ENCODE measurements around the gene ALK. TPM values are rescaled to one million over a fixed set of nuclear protein-coding genes. Genes with fewer than 3 reads are reported as not detected.

ALK gene
- total and polyA plus RNA-seq, 10 of the 15 experiments (the other 5 are each of a cell fraction or from before 2014, with no cell fraction given) = 0.11 TPM; not detected in 9

GRCh38 chr2:29367986-29368658 lies 553.3 kb downstream of the ALK start (continued):
- TF ChIP-seq, protein P1, sequence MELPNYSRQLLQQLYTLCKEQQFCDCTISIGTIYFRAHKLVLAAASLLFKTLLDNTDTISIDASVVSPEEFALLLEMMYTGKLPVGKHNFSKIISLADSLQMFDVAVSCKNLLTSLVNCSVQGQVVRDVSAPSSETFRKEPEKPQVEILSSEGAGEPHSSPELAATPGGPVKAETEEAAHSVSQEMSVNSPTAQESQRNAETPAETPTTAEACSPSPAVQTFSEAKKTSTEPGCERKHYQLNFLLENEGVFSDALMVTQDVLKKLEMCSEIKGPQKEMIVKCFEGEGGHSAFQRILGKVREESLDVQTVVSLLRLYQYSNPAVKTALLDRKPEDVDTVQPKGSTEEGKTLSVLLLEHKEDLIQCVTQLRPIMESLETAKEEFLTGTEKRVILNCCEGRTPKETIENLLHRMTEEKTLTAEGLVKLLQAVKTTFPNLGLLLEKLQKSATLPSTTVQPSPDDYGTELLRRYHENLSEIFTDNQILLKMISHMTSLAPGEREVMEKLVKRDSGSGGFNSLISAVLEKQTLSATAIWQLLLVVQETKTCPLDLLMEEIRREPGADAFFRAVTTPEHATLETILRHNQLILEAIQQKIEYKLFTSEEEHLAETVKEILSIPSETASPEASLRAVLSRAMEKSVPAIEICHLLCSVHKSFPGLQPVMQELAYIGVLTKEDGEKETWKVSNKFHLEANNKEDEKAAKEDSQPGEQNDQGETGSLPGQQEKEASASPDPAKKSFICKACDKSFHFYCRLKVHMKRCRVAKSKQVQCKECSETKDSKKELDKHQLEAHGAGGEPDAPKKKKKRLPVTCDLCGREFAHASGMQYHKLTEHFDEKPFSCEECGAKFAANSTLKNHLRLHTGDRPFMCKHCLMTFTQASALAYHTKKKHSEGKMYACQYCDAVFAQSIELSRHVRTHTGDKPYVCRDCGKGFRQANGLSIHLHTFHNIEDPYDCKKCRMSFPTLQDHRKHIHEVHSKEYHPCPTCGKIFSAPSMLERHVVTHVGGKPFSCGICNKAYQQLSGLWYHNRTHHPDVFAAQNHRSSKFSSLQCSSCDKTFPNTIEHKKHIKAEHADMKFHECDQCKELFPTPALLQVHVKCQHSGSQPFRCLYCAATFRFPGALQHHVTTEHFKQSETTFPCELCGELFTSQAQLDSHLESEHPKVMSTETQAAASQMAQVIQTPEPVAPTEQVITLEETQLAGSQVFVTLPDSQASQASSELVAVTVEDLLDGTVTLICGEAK (IDR thresholded peaks at IDR 0.05; ENCODE audit: borderline replicate concordance) = no peak

- WGBS (ENCODE audit: insufficient coverage, insufficient replicate concordance, low lambda C conversion rate, missing lambda C conversion rate) = 5% methylated on average over 2 of the region's 2 CpGs
- Histone ChIP-seq H3K9me3 (replicated peaks; ENCODE audit: control insufficient read depth, insufficient read depth, low read length) (no peaks in the 10 kb centered on the region), H3K36me3 (ENCODE audit: control insufficient read depth in 2 of 2, insufficient read depth in 2 of 2, low read length in 1 of 2) (no peaks in the 10 kb centered on the region), H3K4me2 (ENCODE audit: control insufficient read depth, insufficient read depth) (no peak overlapping the region), H3K27ac (ENCODE audit: control insufficient read depth, insufficient read depth) (no peak overlapping the region), H3K9ac (ENCODE audit: control insufficient read depth, insufficient read depth, low read length) (no peak overlapping the region), H4K20me1 (ENCODE audit: control insufficient read depth, insufficient read depth) (no peaks in the 10 kb centered on the region), H3K4me1 (ENCODE audit: control insufficient read depth, insufficient read depth, low read length) (no peaks in the 10 kb centered on the region), H3K79me2 (ENCODE audit: control insufficient read depth, insufficient read depth, low read length) (no peaks in the 10 kb centered on the region), H3K4me3 (no peak overlapping the region), H3K27me3 (replicated peaks in 1 of 2; ENCODE audit: control insufficient read depth in 2 of 2, insufficient read depth in 2 of 2, low read length in 1 of 2) (0 out of 4 replicates have a peak, but pooled peaks cover 0 to 3% of the 10 kb centered on the region in 2 experiments), H2AFZ (ENCODE audit: control insufficient read depth, low read depth, low read length) (no peak overlapping the region)
- ChIA-PET RAD21 (ENCODE audit: unreplicated experiment) (no interaction called here), CTCF (no interaction called here), SMC1A (ENCODE audit: uncharacterized antibody, unreplicated experiment) (no interaction called here), POLR2A (no interaction called here)
- ATAC-seq (no peak), FAIRE-seq (no peak), DNase-seq (ENCODE audit: low read depth, low spot score) (no peak)
- no TSS peak for BruUV-seq (replicated peaks)
- TF ChIP-seq LARP7 (IDR thresholded peaks at IDR 0.05) = no peak
- intact Hi-C loops (cut with micrococcal nuclease; ENCODE audit: unreplicated experiment) (no loop called here), in situ Hi-C loops (cut with MboI) (no loop called here)
Measured at GRCh38 chr2:29363111-29363510, 558.3 kb downstream of the ALK start.

Measured in GM12878 (cell line).